Prostate gland (tissue), 2 donors: ENCODE results near the gene SMOC1. TPM values are rescaled to one million over a fixed set of nuclear protein-coding genes. Genes with fewer than 3 reads are reported as not detected.

Source experiments
- DNase-seq: peaks from one replicate; pipeline ENCODE4 v3.0.0-alpha.2; 2019; ENCODE audit warnings: low spot score
- H3K27ac ChIP-seq, 2 donors: fragments of 200-600 bp; sonication (generic); 2 replicates each; pipeline ENCODE4 v1.5.1; 2017 to 2019
- H3K27me3 ChIP-seq: fragments of 200-600 bp; sonication (generic); replicated peaks from 2 replicates; pipeline ENCODE4 v1.5.1; 2019; ENCODE audit not compliant: insufficient read depth
- H3K36me3 ChIP-seq, 2 donors: fragments of 200-600 bp; sonication (generic); 1 replicate in 1 of 2; 2 replicates in 1 of 2; pipeline versions ENCODE4 v1.5.1 to v1.8.1; 2017 to 2019
- H3K4me1 ChIP-seq: fragments of 200-600 bp; sonication (generic); replicated peaks from 2 replicates; pipeline ENCODE4 v1.5.1; 2019
- H3K4me3 ChIP-seq, 2 donors: fragments of 200-600 bp; sonication (generic); 2 replicates each; pipeline ENCODE4 v1.5.1; 2017 to 2019
- H3K9me3 ChIP-seq: fragments of 200-600 bp; sonication (generic); 2 replicates; pipeline ENCODE4 v1.5.1; 2017
- CTCF ChIP-seq, 4 experiments: fragments of 200-600 bp in 2 of 4; fragments of 450-650 bp in 2 of 4; sonication (generic) in 2 of 4; IDR thresholded peaks; 1 replicate in 3 of 4; 2 replicates in 1 of 4; pipeline ENCODE4 v1.5.1; 2016 to 2019; ENCODE audit warnings: antibody characterized with exemption in 4 of 4, mild to moderate bottlenecking in 2 of 4, moderate library complexity in 2 of 4
- POLR2A ChIP-seq: fragments of 450-650 bp; IDR thresholded peaks from one replicate; pipeline ENCODE4 v1.6.1; 2016; ENCODE audit warnings: antibody characterized with exemption, mild to moderate bottlenecking
- POLR2AphosphoS5 ChIP-seq: sonication (generic); formaldehyde crosslinking; IDR thresholded peaks from one replicate; pipeline ENCODE4 v1.6.1; 2017; ENCODE audit warnings: antibody characterized with exemption
- WGBS: methylation state at CpG from one replicate; pipeline ENCODE4 v1.1.5; 2018; 5-methylcytosine and 5-hydroxymethylcytosine counted together
- intact Hi-C: fragments of 100-400 bp; cut with DNase I; formaldehyde crosslinking; loops from one replicate; pipeline ENCODE4 v1.14.2; 2022
- total RNA-seq, 2 donors: library from RNA; depleted of rRNA; stranded (reverse); fragments of >200 nt; gene quantifications; one replicate each; pipeline ENCODE4 v1.1.0, GENCODE V29; 2016

Gene SMOC1
- total RNA-seq, 2 donors from 2014 or later, result 3.7 to 187 TPM

GRCh38 chr14:69886453-69887242, 7.4 kb downstream of the SMOC1 start:
- no peak overlapping the region for H3K4me3 ChIP-seq
- H3K27ac ChIP-seq, result no peak overlapping the region
- no peaks in the 10 kb centered on the region for H3K27me3 ChIP-seq
- WGBS, result 61% methylated on average over 2 of the region's 2 CpGs
- no peak for DNase-seq
- H3K36me3 ChIP-seq, result no peaks in the 10 kb centered on the region
- intact Hi-C loops, result no loop called here
- TF ChIP-seq POLR2AphosphoS5 (no peak), POLR2A (no peak), CTCF (IDR thresholded peaks at IDR 0.05) (no peak)
- no peaks in the 10 kb centered on the region for H3K4me1 ChIP-seq
- no peaks in the 10 kb centered on the region for H3K9me3 ChIP-seq

GRCh38 chr14:69887740-69888657, 8.8 kb downstream of the SMOC1 start:
- 82% methylated on average over 9 of the region's 9 CpGs for WGBS
- Histone ChIP-seq H3K4me1 (no peaks in the 10 kb centered on the region), H3K36me3 (no peaks in the 10 kb centered on the region), H3K4me3 (no peak overlapping the region), H3K27ac (no peak overlapping the region), H3K27me3 (no peaks in the 10 kb centered on the region), H3K9me3 (no peaks in the 10 kb centered on the region)
- no peak for DNase-seq
- TF ChIP-seq POLR2AphosphoS5 (no peak), CTCF (IDR thresholded peaks at IDR 0.05) (no peak), POLR2A (no peak)
- intact Hi-C loops, result no loop called here

GRCh38 chr14:69891422-69891821, 12.2 kb downstream of the SMOC1 start:
- Histone ChIP-seq H3K4me3 (no peak overlapping the region), H3K4me1 (no peaks in the 10 kb centered on the region), H3K36me3 (no peaks in the 10 kb centered on the region), H3K27me3 (no peaks in the 10 kb centered on the region), H3K27ac (no peak overlapping the region), H3K9me3 (no peaks in the 10 kb centered on the region)
- no peak for TF ChIP-seq POLR2AphosphoS5
- no peak for TF ChIP-seq CTCF (IDR thresholded peaks at IDR 0.05)
- no peak for TF ChIP-seq POLR2A
- intact Hi-C loops, result no loop called here
- WGBS, result 60% methylated on average over 8 of the region's 8 CpGs
- DNase-seq, result no peak

GRCh38 chr14:69895109-69895508, 15.9 kb downstream of the SMOC1 start:
- intact Hi-C loops, result no loop called here
- H3K27me3 ChIP-seq, result no peaks in the 10 kb centered on the region
- no peak for DNase-seq
- no peaks in the 10 kb centered on the region for H3K9me3 ChIP-seq
- no peaks in the 10 kb centered on the region for H3K36me3 ChIP-seq
- TF ChIP-seq CTCF (IDR thresholded peaks at IDR 0.05), result no peak
- TF ChIP-seq POLR2AphosphoS5, result no peak
- TF ChIP-seq POLR2A, result no peak
- H3K4me1 ChIP-seq, result no peaks in the 10 kb centered on the region
- WGBS, result 83% methylated on average over 5 of the region's 5 CpGs
- H3K27ac ChIP-seq, result no peak overlapping the region
- H3K4me3 ChIP-seq, result no peak overlapping the region
